GM18520 (cell line): ENCODE data around the gene ASB18.

Source experiments
- ATAC-seq: cut with Tn5 transposase; IDR thresholded peaks from one replicate; pipeline ENCODE4 v1.9.1; 2021; ENCODE audit not compliant: unreplicated experiment

Gene ASB18

GRCh38 chr2:236209535-236209934 lies 54.7 kb downstream of the ASB18 start:
- no peak for ATAC-seq

- no peak for ATAC-seq
These were observed 55.9 kb downstream of the ASB18 start for GRCh38 chr2:236208019-236208926.

- ATAC-seq: no peak
These were observed 56.7 kb downstream of the ASB18 start for GRCh38 chr2:236207472-236207871.

- ATAC-seq: no peak
These were observed 58.1 kb downstream of the ASB18 start for GRCh38 chr2:236205867-236206645.

- no peak for ATAC-seq
These were observed 59.3 kb downstream of the ASB18 start for GRCh38 chr2:236204953-236205352.

GRCh38 chr2:236200378-236200777 lies 63.8 kb downstream of the ASB18 start:
- ATAC-seq: no peak

- no peak for ATAC-seq
These were observed 67.8 kb downstream of the ASB18 start for GRCh38 chr2:236196366-236196765.

- no peak for ATAC-seq
These were observed 68.5 kb downstream of the ASB18 start for GRCh38 chr2:236195726-236196125.

GRCh38 chr2:236194786-236195185 lies 69.4 kb downstream of the ASB18 start:
- ATAC-seq: no peak

- ATAC-seq: no peak
These were observed 71.2 kb downstream of the ASB18 start for GRCh38 chr2:236193026-236193425.

- no peak for ATAC-seq
These were observed 73.5 kb downstream of the ASB18 start for GRCh38 chr2:236190674-236191073.

GRCh38 chr2:236184701-236185100 lies 79.5 kb downstream of the ASB18 start:
- no peak for ATAC-seq

GRCh38 chr2:236180831-236181453 lies 83.3 kb downstream of the ASB18 start:
- ATAC-seq: no peak

- no peak for ATAC-seq
These were observed 84.0 kb downstream of the ASB18 start for GRCh38 chr2:236180076-236180816.

- no peak for ATAC-seq
These were observed 84.8 kb downstream of the ASB18 start for GRCh38 chr2:236179236-236180075.

- ATAC-seq: no peak
These were observed 85.3 kb downstream of the ASB18 start for GRCh38 chr2:236178890-236179235.

GRCh38 chr2:236177967-236178889 lies 86.0 kb downstream of the ASB18 start:
- ATAC-seq: no peak

GRCh38 chr2:236177604-236177966 lies 86.6 kb downstream of the ASB18 start:
- no peak for ATAC-seq

- ATAC-seq: no peak
These were observed 87.3 kb downstream of the ASB18 start for GRCh38 chr2:236176951-236177350.
